Activated naive CD4-positive, alpha-beta T cell treated with anti-CD3 and anti-CD28 coated beads, Interleukin-2, amount 50 U/mL, for 72 hours (primary cell): ENCODE measurements around the gene KIAA1755. TPM values are rescaled to one million over a fixed set of nuclear protein-coding genes. Genes with fewer than 3 reads are reported as not detected.

Experiments used
- ATAC-seq, 2 donors: fragments of 150-1000 bp; cut with Tn5 transposase; 2 replicates each; pipeline ENCODE4 v1.10.0; 2021; ENCODE audit warnings: mild to moderate bottlenecking in 2 of 2, moderate library complexity in 2 of 2
- DNase-seq, 2 donors: peaks; one replicate each; pipeline ENCODE4 v3.0.0; 2021 to 2022; ENCODE audit warnings: low spot score in 2 of 2
- H3K27ac Mint-ChIP-seq, 2 donors: one replicate each; pipeline ENCODE4 v1.8.0; 2022; ENCODE audit warnings: mild to moderate bottlenecking in 2 of 2, mixed read lengths in 2 of 2
- H3K36me3 Mint-ChIP-seq, 2 donors: one replicate each; pipeline ENCODE4 v1.8.0; 2022; ENCODE audit warnings: mixed read lengths in 2 of 2
- H3K9me3 Mint-ChIP-seq, 2 donors: one replicate each; pipeline ENCODE4 v1.8.0; 2022; ENCODE audit warnings: mixed read lengths in 2 of 2
- total RNA-seq, 2 donors: library from RNA; stranded (reverse); gene quantifications; one replicate each; pipeline ENCODE4 v1.2.3, GENCODE V29; 2022

Gene KIAA1755
- not detected for total RNA-seq

DNA sequence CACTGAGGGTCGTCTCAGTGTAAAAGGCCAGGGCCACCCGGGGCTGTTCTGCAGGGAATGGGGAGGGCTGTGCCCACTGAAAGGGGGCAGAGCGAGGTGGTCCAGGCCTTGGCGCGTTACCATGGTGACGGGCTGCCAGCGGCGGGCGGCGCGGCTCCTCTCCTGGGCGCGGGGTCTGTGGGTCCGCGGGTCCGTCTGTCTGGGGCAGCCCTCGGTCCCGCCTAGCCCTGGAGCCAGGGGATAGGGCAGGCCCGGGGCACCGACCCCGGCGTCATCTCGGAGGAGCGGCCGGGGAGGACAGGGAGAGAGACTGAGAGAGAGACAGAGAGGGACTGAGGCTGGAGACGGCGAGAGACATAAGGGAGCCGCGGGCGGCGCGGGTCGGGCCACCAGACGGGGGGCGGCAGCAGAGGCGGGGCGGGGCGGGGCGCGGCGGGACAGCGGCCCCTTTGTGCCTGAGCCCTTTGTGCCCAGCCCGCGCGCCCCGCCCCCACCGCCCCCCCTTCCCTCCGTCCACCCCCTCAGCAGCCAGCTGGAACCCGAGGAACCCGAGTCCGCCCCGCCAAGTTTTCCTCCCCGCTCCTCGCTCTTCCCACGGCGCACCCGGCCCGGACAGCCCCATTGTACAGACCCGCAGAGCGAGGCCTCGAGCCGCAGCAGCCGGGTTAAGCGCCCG lies at the start of gene KIAA1755:
KIAA1755 (minus strand) TSS at position 358 of the 676 bp plus-strand sequence; CDS start at position 123, 235 bp downstream.
- no peak for DNase-seq
- no peak for ATAC-seq

DNA sequence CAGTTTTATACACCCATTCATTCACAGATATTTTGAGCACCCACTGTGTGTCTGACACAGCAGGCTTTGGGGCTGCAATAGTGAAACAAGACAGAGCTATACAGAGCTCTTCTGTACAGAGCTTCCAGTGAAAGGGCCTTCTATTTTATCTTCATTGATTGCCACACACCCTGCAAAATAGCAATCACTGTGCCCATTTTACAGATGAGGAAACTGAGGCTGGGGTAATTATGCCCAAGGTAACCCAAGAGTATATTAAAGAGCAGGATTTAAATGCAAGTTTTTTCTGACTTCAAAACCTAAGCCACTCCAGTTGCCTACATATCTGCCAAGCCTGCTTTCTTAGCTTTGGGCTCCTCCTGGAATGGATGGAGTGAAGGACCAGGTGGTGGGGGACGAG lies 47.9 kb upstream of the KIAA1755 start:
- DNase-seq (no peak), ATAC-seq (no peak)
- no peak overlapping the region for H3K27ac Mint-ChIP-seq
- no peaks in the 10 kb centered on the region for H3K36me3 Mint-ChIP-seq
- no peaks in the 10 kb centered on the region for H3K9me3 Mint-ChIP-seq

More for the DNA sequence above, at the start of gene KIAA1755:
- Mint-ChIP-seq H3K36me3 (peaks cover 0 to 4% of the 10 kb centered on the region in 2 donors), H3K27ac (no peak within 1 kb of the TSS), H3K9me3 (no peaks in the 10 kb centered on the region)

DNA sequence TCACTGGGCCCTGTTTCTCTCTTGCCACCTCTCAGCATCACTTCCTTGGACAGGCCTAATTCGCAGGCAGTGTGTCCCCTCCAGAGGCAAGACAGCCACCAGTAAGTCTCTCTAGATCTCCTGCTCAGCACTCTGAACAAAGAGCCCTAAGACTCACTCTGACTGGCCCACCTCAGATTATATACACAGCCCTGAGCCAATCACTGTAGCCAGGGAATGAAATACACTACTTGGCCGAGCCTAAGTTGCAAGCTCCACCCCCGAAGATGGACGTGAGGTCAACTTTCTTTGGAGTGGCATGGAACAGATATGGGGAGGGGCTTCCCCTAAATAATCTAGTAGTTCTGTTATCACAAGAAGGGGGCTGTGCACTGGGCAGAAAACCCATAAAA lies 47.5 kb upstream of the KIAA1755 start:
- ATAC-seq = no peak
- no peak for DNase-seq
- no peak overlapping the region for H3K27ac Mint-ChIP-seq
- no peaks in the 10 kb centered on the region for H3K9me3 Mint-ChIP-seq
- no peaks in the 10 kb centered on the region for H3K36me3 Mint-ChIP-seq

DNA sequence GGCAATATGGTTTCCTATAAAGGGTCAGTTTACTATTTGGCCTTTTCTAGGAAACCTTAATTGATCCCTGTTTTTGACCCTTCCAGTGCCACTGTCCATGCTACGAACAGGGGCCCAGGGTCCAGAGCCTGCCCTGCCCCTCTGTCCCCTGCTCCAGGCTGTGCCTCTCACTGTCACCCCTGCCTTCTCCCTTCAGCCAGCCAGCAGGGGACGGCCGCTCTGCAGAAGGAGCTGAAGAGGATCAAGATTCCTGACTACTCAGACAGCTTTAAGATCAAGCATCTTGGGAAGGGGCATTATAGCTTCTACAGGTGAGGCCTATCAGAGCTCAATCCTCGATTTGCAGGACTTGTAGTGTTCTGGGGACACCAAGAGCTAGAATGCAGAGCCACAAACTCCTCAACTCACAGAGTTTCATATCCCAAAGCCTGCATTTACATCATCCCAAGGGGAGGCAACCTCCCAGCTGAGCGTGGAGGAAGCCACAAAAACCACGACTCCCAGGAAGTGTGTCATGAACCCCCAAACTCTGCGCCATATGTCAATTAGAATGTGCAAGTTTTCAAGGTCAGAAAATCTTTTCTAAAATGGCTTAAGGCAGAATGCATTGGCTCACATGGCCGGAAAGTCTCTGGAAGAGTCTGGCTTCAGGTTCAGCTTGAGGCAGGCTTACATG lies 47.0 kb upstream of the KIAA1755 start:
- Mint-ChIP-seq H3K27ac (no peak overlapping the region), H3K36me3 (no peaks in the 10 kb centered on the region), H3K9me3 (no peaks in the 10 kb centered on the region)
- DNase-seq (no peak), ATAC-seq (no peak)

- ATAC-seq (no peak), DNase-seq (no peak)
- Mint-ChIP-seq H3K9me3 (no peaks in the 10 kb centered on the region), H3K27ac (no peak overlapping the region), H3K36me3 (no peaks in the 10 kb centered on the region)
These were observed 45.8 kb upstream of the KIAA1755 start for GRCh38 chr20:38306379-38306778.

- ATAC-seq = no peak
- Mint-ChIP-seq H3K27ac (no peak overlapping the region), H3K9me3 (no peaks in the 10 kb centered on the region)
These were observed 45.0 kb upstream of the KIAA1755 start for GRCh38 chr20:38305541-38305940.

DNA sequence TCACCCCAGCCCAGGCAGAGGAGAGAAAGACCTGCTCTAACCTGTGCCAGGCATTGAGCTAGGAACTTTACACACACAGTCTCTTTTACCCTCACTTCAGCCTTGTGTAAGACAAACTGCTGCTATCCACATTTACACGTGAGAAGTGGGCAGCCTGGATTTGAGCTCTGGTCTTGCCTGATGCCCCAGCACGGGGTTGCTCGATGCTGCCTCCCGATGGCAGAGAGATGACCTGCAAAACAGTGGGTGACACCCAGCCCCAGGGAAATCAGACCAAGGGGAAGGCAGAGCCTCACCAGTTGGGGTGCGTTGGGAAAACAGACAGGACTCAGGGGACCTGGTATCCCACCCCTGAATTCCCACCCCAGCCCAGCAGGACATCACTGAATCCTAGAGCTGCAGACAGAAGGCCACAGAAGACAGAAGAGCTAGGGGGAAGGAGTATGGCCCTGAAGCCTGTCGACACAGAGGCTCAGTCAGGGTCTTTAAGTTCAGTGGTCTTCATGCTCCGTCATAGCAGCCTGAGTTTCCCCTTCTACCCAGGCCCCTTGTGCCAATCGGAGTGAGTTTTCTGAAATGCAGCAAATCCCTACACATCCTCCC lies 44.4 kb upstream of the KIAA1755 start:
- no peak overlapping the region for H3K27ac Mint-ChIP-seq
- DNase-seq = peak in 1 of 2 donors; percentile 47

More at GRCh38 chr20:38305541-38305940, 45.0 kb upstream of the KIAA1755 start:
- no peaks in the 10 kb centered on the region for H3K36me3 Mint-ChIP-seq
- no peak for DNase-seq

GRCh38 chr20:38303908-38304379 lies 43.4 kb upstream of the KIAA1755 start, which contains the start of gene BPI:
Gene BPI (plus strand): TSS chr20:38304156. CDS start chr20:38304224, 68 bp downstream.
- Mint-ChIP-seq H3K36me3 (no peaks in the 10 kb centered on the region), H3K27ac (no peak within 1 kb of the TSS)
- no peak for DNase-seq

More for the DNA sequence above, 44.4 kb upstream of the KIAA1755 start:
- Mint-ChIP-seq H3K9me3 (no peaks in the 10 kb centered on the region), H3K36me3 (no peaks in the 10 kb centered on the region)
- peak in 1 of 2 donors; percentile 60 for ATAC-seq

DNA sequence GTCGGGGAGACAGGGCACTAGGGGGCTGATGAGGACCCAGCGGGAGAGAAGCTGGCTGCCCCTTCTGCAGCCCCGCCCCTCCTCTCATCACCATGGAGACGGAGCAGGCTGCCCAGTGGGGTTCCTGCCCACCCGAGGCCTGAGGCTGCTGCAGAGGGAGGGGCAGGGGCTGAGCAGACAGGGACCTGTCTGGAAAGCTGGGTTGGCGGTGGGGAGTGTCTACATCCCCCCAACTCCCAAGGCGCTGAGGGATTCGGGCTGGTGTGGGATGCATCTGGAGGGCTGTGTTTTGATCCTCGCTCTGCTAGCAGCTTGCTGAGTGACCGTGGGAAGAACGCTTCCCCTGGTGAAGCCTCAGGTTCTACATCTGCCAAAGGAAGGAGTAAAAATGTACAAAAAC lies 42.3 kb upstream of the KIAA1755 start:
- Mint-ChIP-seq H3K9me3 (no peaks in the 10 kb centered on the region), H3K36me3 (no peaks in the 10 kb centered on the region), H3K27ac (no peak overlapping the region)
- DNase-seq (no peak), ATAC-seq (no peak)

More at GRCh38 chr20:38303908-38304379, 43.4 kb upstream of the KIAA1755 start, which contains the start of gene BPI:
- ATAC-seq = peak; percentile 26 to 30
- no peaks in the 10 kb centered on the region for H3K9me3 Mint-ChIP-seq

DNA sequence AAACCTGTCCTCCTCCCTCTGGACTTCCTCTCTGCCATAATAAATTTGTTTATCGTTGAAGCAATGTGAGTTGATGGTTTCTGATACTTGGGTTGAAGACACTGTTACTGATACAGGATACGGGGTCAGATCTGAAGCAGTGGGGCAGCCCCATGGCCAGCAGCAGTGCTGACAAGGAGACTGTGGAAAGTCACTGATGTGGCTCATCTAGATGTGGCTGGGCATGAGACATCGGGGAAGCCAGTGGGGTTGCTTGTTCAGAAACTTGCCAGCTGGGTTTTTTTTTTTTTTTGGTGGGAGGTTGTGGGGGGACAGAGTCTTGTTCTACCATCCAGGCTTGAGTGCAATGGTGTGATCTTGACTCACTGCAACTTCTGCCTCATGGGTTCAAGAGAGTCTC lies 40.8 kb upstream of the KIAA1755 start:
- H3K36me3 Mint-ChIP-seq = no peaks in the 10 kb centered on the region
- no peaks in the 10 kb centered on the region for H3K9me3 Mint-ChIP-seq
- DNase-seq (no peak), ATAC-seq (peak in 1 of 2 donors; percentile 46)
- H3K27ac Mint-ChIP-seq = no peak overlapping the region

DNA sequence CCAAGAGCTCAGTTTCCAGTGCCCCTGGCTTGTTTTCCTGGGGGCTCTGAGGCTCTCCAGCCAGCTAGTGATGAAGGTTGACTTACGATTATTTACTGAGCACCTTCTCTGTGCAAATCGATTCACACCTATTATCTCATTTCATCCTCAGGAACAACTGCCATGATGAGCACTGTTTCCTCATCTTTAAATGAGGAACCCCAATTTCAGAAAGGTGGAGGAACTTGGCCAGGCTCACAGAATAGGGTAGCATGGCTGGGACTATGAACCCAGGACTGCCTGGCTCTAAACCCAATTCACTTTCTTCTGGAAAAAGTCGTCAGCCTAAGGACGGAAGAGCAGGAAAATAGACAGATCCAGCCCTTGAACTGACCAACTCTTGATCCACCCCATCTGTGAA lies 39.9 kb upstream of the KIAA1755 start:
- H3K27ac Mint-ChIP-seq = no peak overlapping the region
- no peaks in the 10 kb centered on the region for H3K36me3 Mint-ChIP-seq
- ATAC-seq (no peak), DNase-seq (no peak)
- H3K9me3 Mint-ChIP-seq = no peaks in the 10 kb centered on the region

- no peaks in the 10 kb centered on the region for H3K36me3 Mint-ChIP-seq
- H3K27ac Mint-ChIP-seq = no peak overlapping the region
- ATAC-seq (no peak), DNase-seq (no peak)
- H3K9me3 Mint-ChIP-seq = no peaks in the 10 kb centered on the region
These were observed 39.4 kb upstream of the KIAA1755 start for GRCh38 chr20:38299963-38300362.

DNA sequence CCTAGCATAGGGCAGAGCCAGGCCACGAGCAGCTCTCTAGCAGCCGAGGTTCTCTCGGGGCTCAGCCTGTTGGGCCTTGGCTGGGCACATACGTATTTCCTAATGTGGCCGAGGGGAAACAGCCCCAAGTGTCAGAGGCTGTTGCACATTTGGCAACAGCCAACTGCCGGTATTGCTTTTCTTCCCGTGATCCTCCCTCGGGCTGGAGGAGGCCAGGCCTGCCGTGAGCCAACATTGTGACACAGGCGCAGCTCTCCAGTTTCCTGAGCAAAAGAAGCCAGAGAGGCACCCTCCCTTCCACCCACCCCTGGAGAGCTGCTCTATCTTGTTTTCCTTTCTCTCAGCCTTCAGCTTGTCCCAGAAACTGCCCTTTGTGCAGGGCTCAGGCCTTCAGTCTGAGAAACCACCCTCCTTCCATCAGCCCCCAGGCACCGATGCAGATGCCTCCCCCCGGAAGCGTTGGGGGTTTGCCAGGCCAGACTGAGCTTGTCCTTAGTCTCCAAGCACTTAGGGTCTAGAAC lies 38.3 kb upstream of the KIAA1755 start:
- DNase-seq (no peak), ATAC-seq (no peak)
- no peaks in the 10 kb centered on the region for H3K36me3 Mint-ChIP-seq
- no peaks in the 10 kb centered on the region for H3K9me3 Mint-ChIP-seq
- H3K27ac Mint-ChIP-seq = no peak overlapping the region

GRCh38 chr20:38297916-38298674 lies 37.6 kb upstream of the KIAA1755 start:
- Mint-ChIP-seq H3K36me3 (no peaks in the 10 kb centered on the region), H3K27ac (no peak overlapping the region), H3K9me3 (no peaks in the 10 kb centered on the region)
- no peak for DNase-seq
- no peak for ATAC-seq

DNA sequence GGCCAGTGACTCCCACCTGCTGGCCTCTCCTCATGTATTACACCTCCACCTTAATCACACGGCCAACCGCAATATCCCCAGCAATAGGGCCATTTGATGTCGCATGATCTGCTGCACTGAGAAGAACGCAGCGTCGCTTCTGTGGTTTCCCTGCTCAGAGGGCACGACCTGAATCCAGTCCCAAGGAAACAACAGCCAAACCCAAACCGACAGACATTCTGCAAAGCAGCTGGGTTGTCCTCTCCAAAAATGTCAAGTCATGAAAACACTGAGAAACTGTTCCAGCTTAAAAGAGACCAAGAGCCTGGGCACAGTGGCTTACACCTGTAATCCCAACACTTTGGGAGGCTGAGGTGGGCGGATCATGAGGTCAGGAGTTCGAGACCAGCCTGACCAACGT lies 35.9 kb upstream of the KIAA1755 start:
- DNase-seq (no peak), ATAC-seq (no peak)
- H3K27ac Mint-ChIP-seq = peak overlapping the region in 1 of 2 donors; percentile 27
- no peaks in the 10 kb centered on the region for H3K9me3 Mint-ChIP-seq
- H3K36me3 Mint-ChIP-seq = no peaks in the 10 kb centered on the region

GRCh38 chr20:38295811-38296210 lies 35.3 kb upstream of the KIAA1755 start:
- Mint-ChIP-seq H3K36me3 (no peaks in the 10 kb centered on the region), H3K27ac (peak overlapping the region in 1 of 2 donors; percentile 27), H3K9me3 (no peaks in the 10 kb centered on the region)
- DNase-seq = no peak
- ATAC-seq = no peak
